Neural cell (in vitro differentiated cells): ENCODE data around the gene DYNC2H1.

Experiments
- CTCF ChIP-seq: fragments of 450-650 bp; IDR thresholded peaks from 2 replicates; pipeline ENCODE4 v1.5.1; 2014; ENCODE audit warnings: antibody characterized with exemption, mild to moderate bottlenecking, moderate library complexity; ENCODE audit not compliant: poor library complexity, severe bottlenecking
- EP300 ChIP-seq: fragments of 450-650 bp; conservative IDR thresholded peaks from 2 replicates; pipeline ENCODE4 v1.6.1; 2014; ENCODE audit warnings: antibody characterized with exemption, mild to moderate bottlenecking, moderate library complexity; ENCODE audit not compliant: poor library complexity, severe bottlenecking
- EZH2 ChIP-seq: fragments of 200-600, 300-800 bp; shearing (Covaris generic), sonication (generic); IDR thresholded peaks from 2 replicates; pipeline ENCODE4 v1.6.1; 2014; ENCODE audit warnings: antibody characterized with exemption, low read length, borderline replicate concordance, mild to moderate bottlenecking; ENCODE audit not compliant: insufficient read depth, poor library complexity, severe bottlenecking
- MXI1 ChIP-seq: fragments of 450-650 bp; conservative IDR thresholded peaks from 2 replicates; pipeline ENCODE4 v1.6.1; 2014; ENCODE audit warnings: antibody characterized with exemption, mild to moderate bottlenecking; ENCODE audit not compliant: poor library complexity, severe bottlenecking
- POLR2AphosphoS5 ChIP-seq: IDR thresholded peaks from 2 replicates; pipeline ENCODE4 v1.6.1; 2012
- RAD21 ChIP-seq: fragments of 450-650 bp; conservative IDR thresholded peaks from 2 replicates; pipeline ENCODE4 v1.6.1; 2014; ENCODE audit warnings: antibody characterized with exemption, mild to moderate bottlenecking, moderate library complexity
- REST ChIP-seq: IDR thresholded peaks from 2 replicates; pipeline ENCODE4 v1.6.1; 2012; ENCODE audit warnings: borderline replicate concordance
- TAF1 ChIP-seq: IDR thresholded peaks from 2 replicates; pipeline ENCODE4 v1.6.1; 2012; ENCODE audit warnings: low read depth

GRCh38 chr11:103397369-103397768 lies 288.1 kb downstream of the DYNC2H1 start:
- TF ChIP-seq CTCF (no peak), EZH2 (no peak), TAF1 (no peak), MXI1 (no peak), EP300 (no peak), POLR2AphosphoS5 (no peak), RAD21 (no peak), REST (no peak)
